NB4 (cell line): ENCODE results near the gene LNX2.

ENCODE experiments used
- MYC ChIP-seq: IDR thresholded peaks from 2 replicates; pipeline ENCODE4 v1.6.1; 2011; ENCODE audit warnings: low read depth, low read length
- POLR2A ChIP-seq: IDR thresholded peaks from 2 replicates; pipeline ENCODE4 v1.6.1; 2011; ENCODE audit warnings: mild to moderate bottlenecking; ENCODE audit not compliant: insufficient read length; ENCODE audit errors: extremely low read depth
- TF ChIP-seq, protein P1 (sequence below): IDR thresholded peaks from 2 replicates; pipeline ENCODE4 v1.6.1; 2011; ENCODE audit warnings: low read depth, low read length
- TF ChIP-seq, protein P2 (sequence below): IDR thresholded peaks from one replicate; pipeline ENCODE4 v1.5.1; 2012; ENCODE audit warnings: low read depth, low read length

DNA sequence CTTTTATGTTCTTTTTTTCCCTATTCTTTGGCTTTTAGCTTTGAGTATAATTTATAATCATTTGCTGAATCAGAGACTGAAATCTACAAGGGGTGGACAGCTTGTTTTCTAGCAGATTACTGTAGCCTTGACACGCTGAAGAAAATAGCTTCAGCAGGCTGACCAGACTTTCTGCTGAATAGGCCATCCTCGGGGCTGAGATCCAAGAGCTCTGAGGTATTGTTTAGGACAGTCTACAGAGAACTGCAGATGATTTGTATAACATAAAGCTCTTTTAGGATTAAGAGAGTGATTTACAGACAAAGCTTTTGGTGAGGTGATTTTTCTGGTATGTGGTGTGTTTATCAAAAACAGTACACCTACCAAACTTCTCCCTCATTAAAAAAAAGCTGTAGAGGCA lies 18.2 kb upstream of the LNX2 start:
- TF ChIP-seq MYC (no peak), POLR2A (no peak)
- TF ChIP-seq, protein P1, sequence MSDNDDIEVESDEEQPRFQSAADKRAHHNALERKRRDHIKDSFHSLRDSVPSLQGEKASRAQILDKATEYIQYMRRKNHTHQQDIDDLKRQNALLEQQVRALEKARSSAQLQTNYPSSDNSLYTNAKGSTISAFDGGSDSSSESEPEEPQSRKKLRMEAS = no peak
- TF ChIP-seq, protein P2, sequence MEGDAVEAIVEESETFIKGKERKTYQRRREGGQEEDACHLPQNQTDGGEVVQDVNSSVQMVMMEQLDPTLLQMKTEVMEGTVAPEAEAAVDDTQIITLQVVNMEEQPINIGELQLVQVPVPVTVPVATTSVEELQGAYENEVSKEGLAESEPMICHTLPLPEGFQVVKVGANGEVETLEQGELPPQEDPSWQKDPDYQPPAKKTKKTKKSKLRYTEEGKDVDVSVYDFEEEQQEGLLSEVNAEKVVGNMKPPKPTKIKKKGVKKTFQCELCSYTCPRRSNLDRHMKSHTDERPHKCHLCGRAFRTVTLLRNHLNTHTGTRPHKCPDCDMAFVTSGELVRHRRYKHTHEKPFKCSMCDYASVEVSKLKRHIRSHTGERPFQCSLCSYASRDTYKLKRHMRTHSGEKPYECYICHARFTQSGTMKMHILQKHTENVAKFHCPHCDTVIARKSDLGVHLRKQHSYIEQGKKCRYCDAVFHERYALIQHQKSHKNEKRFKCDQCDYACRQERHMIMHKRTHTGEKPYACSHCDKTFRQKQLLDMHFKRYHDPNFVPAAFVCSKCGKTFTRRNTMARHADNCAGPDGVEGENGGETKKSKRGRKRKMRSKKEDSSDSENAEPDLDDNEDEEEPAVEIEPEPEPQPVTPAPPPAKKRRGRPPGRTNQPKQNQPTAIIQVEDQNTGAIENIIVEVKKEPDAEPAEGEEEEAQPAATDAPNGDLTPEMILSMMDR = no peak
